ENCODE measurements around the gene THTPA. TPM values are rescaled to one million over a fixed set of nuclear protein-coding genes. Genes with fewer than 3 reads are reported as not detected.

Gene THTPA
- total and polyA plus RNA-seq, 2 of the 4 experiments (the other 2 are of a cell fraction): 5.0 to 9.2 TPM

DNA sequence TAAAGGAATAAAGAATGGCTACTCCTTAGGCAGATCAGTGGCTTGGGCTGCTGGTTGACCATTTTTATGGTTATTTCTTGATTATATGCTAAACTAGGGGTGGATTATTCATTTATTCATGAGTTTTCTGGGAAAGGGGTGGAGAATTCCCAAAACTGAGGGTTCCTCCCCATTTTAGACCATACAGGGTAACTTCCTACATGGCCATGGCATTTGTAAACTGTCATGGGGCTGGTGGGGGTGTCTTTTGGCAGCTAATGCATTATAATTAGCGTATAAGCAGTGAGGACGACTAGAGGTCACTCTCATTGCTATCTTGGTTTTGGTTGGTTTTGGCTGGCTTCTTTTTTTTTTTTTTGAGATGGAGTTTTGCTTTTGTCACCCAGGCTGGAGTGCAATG lies 48.1 kb downstream of the THTPA start:
- no peak overlapping the region for H3K18ac ChIP-seq (ENCODE audit: low read depth, low read length)
- H3K27ac ChIP-seq (ENCODE audit: insufficient read depth, low read length): no peak overlapping the region
- H2BK20ac ChIP-seq (ENCODE audit: low read depth, low read length): no peak overlapping the region
- H3K4ac ChIP-seq (ENCODE audit: low read depth, low read length): no peak overlapping the region
- no peak overlapping the region for H2AK9ac ChIP-seq (replicated peaks; ENCODE audit: low read depth, low read length, poor library complexity)
- no TSS peak for BruUV-seq (replicated peaks)
- intact Hi-C loops (cut with micrococcal nuclease) (no loop called here), in situ Hi-C loops (cut with MboI; ENCODE audit: low sequenced_read_pairs) (no loop called here), dilution Hi-C loops (cut with HindIII; ENCODE audit: low sequenced_read_pairs, unreplicated experiment) (no loop called here)
- ChIA-PET CTCF (interaction anchor here (0.6 kb wide), 1 partner anchor 9 kb away, joined by 3 read pairs; no protein-coding TSS in a partner anchor), POLR2A (ENCODE audit: unreplicated experiment) (no interaction called here)
- no peak overlapping the region for H4K8ac ChIP-seq (ENCODE audit: low read depth in 2 of 2, low read length in 2 of 2)
- no peak overlapping the region for H2BK120ac ChIP-seq (ENCODE audit: low read depth, low read length)
- no peak overlapping the region for H4K5ac ChIP-seq (ENCODE audit: low read depth, low read length)
- DNase-seq (no peak), ATAC-seq (ENCODE audit: low read depth) (no peak)
- H2AFZ ChIP-seq (replicated peaks; ENCODE audit: low read length, poor library complexity): no peak overlapping the region
- H3K23ac ChIP-seq (ENCODE audit: low read depth, low read length): no peak overlapping the region
- no peak overlapping the region for H3K4me3 ChIP-seq (ENCODE audit: insufficient read depth, low read depth, low read length)
- H3K27me3 ChIP-seq (ENCODE audit: control insufficient read depth, insufficient read depth, low read length): peaks cover 5% of the 10 kb centered on the region
- H2AK5ac ChIP-seq (ENCODE audit: low read depth, low read length): no peak overlapping the region
- TF ChIP-seq MXI1 (IDR thresholded peaks at IDR 0.05; ENCODE audit: borderline replicate concordance, low read depth, low read length) (no peak), FOS (IDR thresholded peaks at IDR 0.05; ENCODE audit: low read depth, low read length) (no peak), BHLHE40 (IDR thresholded peaks at IDR 0.05; ENCODE audit: low read depth, low read length) (no peak), RFX5 (IDR thresholded peaks at IDR 0.05; ENCODE audit: low read depth, low read length) (no peak), RAD21 (IDR thresholded peaks at IDR 0.05; ENCODE audit: low read length) (no peak), NFE2L2 (IDR thresholded peaks at IDR 0.05; ENCODE audit: low read depth, low read length) (no peak)
- H3K56ac ChIP-seq (ENCODE audit: extremely low read depth, insufficient read depth, low read length): no peak overlapping the region
- H3K79me1 ChIP-seq (ENCODE audit: low read depth in 1 of 2, low read length in 2 of 2): no peaks in the 10 kb centered on the region
- H3K14ac ChIP-seq (replicated peaks; ENCODE audit: low read depth, low read length): no peak overlapping the region
- H3K4me2 ChIP-seq (ENCODE audit: low read depth, low read length): no peak overlapping the region
- WGBS, 2 experiments (ENCODE audit: extremely low coverage in 2 of 2, insufficient read length in 1 of 2): 20% methylated on average over 1 of the region's 2 CpGs; no CpG with 5 or more reads in 1 of the 2 experiments
- H4K20me1 ChIP-seq (ENCODE audit: insufficient read depth, low read length): no peaks in the 10 kb centered on the region
- no peaks in the 10 kb centered on the region for H3K9me3 ChIP-seq (ENCODE audit: control insufficient read depth, insufficient read depth, low read length)
- no peaks in the 10 kb centered on the region for H3K36me3 ChIP-seq (ENCODE audit: control insufficient read depth, insufficient read depth, low read length)
- no peaks in the 10 kb centered on the region for H3K9me1 ChIP-seq (ENCODE audit: insufficient read depth, low read length)
- no peak overlapping the region for H4K91ac ChIP-seq (ENCODE audit: insufficient read depth, low read depth, low read length)
- H3K4me1 ChIP-seq (ENCODE audit: control insufficient read depth, insufficient read depth, low read length): no peaks in the 10 kb centered on the region
- no peak overlapping the region for H3K9ac ChIP-seq (ENCODE audit: low read depth, low read length)
- H2BK15ac ChIP-seq (ENCODE audit: low read depth, low read length): no peak overlapping the region
- no peak overlapping the region for H2BK5ac ChIP-seq (ENCODE audit: low read depth, low read length, poor library complexity, severe bottlenecking)

Measured in IMR-90 (cell line).